Duodenal mucosa (tissue), 2 donors: ENCODE data around the gene RUNX1.

ENCODE experiments used
- H3K27ac ChIP-seq: one replicate; pipeline ENCODE4 v1.7.0; 2013; ENCODE audit warnings: low read depth, low read length
- H3K27me3 ChIP-seq, 2 donors: one replicate each; pipeline ENCODE4 v1.7.0; 2013; ENCODE audit warnings: low read length in 2 of 2, control low read depth in 1 of 2; ENCODE audit not compliant: insufficient read depth in 2 of 2, control insufficient read depth in 1 of 2
- H3K36me3 ChIP-seq, 2 donors: one replicate each; pipeline ENCODE4 v1.7.0; 2013; ENCODE audit warnings: low read length in 2 of 2, control low read depth in 1 of 2; ENCODE audit not compliant: insufficient read depth in 2 of 2, control insufficient read depth in 1 of 2
- H3K4me1 ChIP-seq, 2 donors: one replicate each; pipeline ENCODE4 v1.7.0; 2013; ENCODE audit warnings: low read length in 2 of 2, control low read depth in 1 of 2; ENCODE audit not compliant: insufficient read depth in 2 of 2, control insufficient read depth in 1 of 2
- H3K4me3 ChIP-seq, 2 donors: one replicate each; pipeline ENCODE4 v1.7.0; 2013; ENCODE audit warnings: low read length in 2 of 2, low read depth in 1 of 2
- H3K9ac ChIP-seq, 2 donors: one replicate each; pipeline ENCODE4 v1.7.0; 2013; ENCODE audit warnings: low read length in 2 of 2, low read depth in 1 of 2
- H3K9me3 ChIP-seq, 2 donors: one replicate each; pipeline ENCODE4 v1.7.0; 2013; ENCODE audit warnings: low read length in 2 of 2, control low read depth in 1 of 2; ENCODE audit not compliant: control insufficient read depth in 1 of 2

The RUNX1 gene

GRCh38 chr21:35083246-35083645, 34.1 kb upstream of the RUNX1 start:
- H3K36me3 ChIP-seq: no peaks in the 10 kb centered on the region
- H3K9me3 ChIP-seq: no peaks in the 10 kb centered on the region
- no peak overlapping the region for H3K27ac ChIP-seq
- no peaks in the 10 kb centered on the region for H3K4me1 ChIP-seq
- no peak overlapping the region for H3K4me3 ChIP-seq
- H3K27me3 ChIP-seq: no peaks in the 10 kb centered on the region
- H3K9ac ChIP-seq: no peak overlapping the region

GRCh38 chr21:35081861-35082260, 32.8 kb upstream of the RUNX1 start:
- Histone ChIP-seq H3K27me3 (no peaks in the 10 kb centered on the region), H3K27ac (no peak overlapping the region), H3K4me1 (no peaks in the 10 kb centered on the region), H3K4me3 (no peak overlapping the region), H3K9me3 (no peaks in the 10 kb centered on the region), H3K36me3 (no peaks in the 10 kb centered on the region), H3K9ac (no peak overlapping the region)

GRCh38 chr21:35079181-35079580, 30.1 kb upstream of the RUNX1 start:
- no peak overlapping the region for H3K4me3 ChIP-seq
- no peaks in the 10 kb centered on the region for H3K9me3 ChIP-seq
- H3K27ac ChIP-seq: no peak overlapping the region
- no peak overlapping the region for H3K9ac ChIP-seq
- no peaks in the 10 kb centered on the region for H3K36me3 ChIP-seq
- H3K4me1 ChIP-seq: no peaks in the 10 kb centered on the region
- no peaks in the 10 kb centered on the region for H3K27me3 ChIP-seq

- no peaks in the 10 kb centered on the region for H3K9me3 ChIP-seq
- H3K9ac ChIP-seq: no peak overlapping the region
- no peaks in the 10 kb centered on the region for H3K27me3 ChIP-seq
- no peak overlapping the region for H3K27ac ChIP-seq
- no peak overlapping the region for H3K4me3 ChIP-seq
- H3K4me1 ChIP-seq: no peaks in the 10 kb centered on the region
- no peaks in the 10 kb centered on the region for H3K36me3 ChIP-seq
Measured at GRCh38 chr21:35077975-35078374, 28.9 kb upstream of the RUNX1 start.

- Histone ChIP-seq H3K36me3 (no peaks in the 10 kb centered on the region), H3K27ac (no peak overlapping the region), H3K27me3 (no peaks in the 10 kb centered on the region), H3K4me1 (no peaks in the 10 kb centered on the region), H3K4me3 (no peak overlapping the region), H3K9me3 (no peaks in the 10 kb centered on the region), H3K9ac (no peak overlapping the region)
Measured at GRCh38 chr21:35077466-35077865, 28.4 kb upstream of the RUNX1 start.

- Histone ChIP-seq H3K27ac (no peak overlapping the region), H3K9me3 (no peaks in the 10 kb centered on the region), H3K4me1 (no peaks in the 10 kb centered on the region), H3K9ac (no peak overlapping the region), H3K36me3 (no peaks in the 10 kb centered on the region), H3K4me3 (no peak overlapping the region), H3K27me3 (no peaks in the 10 kb centered on the region)
Measured at GRCh38 chr21:35075546-35075945, 26.4 kb upstream of the RUNX1 start.

GRCh38 chr21:35072960-35073359, 23.9 kb upstream of the RUNX1 start:
- Histone ChIP-seq H3K9me3 (no peaks in the 10 kb centered on the region), H3K9ac (no peak overlapping the region), H3K27ac (no peak overlapping the region), H3K27me3 (no peaks in the 10 kb centered on the region), H3K36me3 (no peaks in the 10 kb centered on the region), H3K4me1 (no peaks in the 10 kb centered on the region), H3K4me3 (no peak overlapping the region)

GRCh38 chr21:35072557-35072956, 23.5 kb upstream of the RUNX1 start:
- Histone ChIP-seq H3K9ac (no peak overlapping the region), H3K4me1 (no peaks in the 10 kb centered on the region), H3K27me3 (no peaks in the 10 kb centered on the region), H3K36me3 (no peaks in the 10 kb centered on the region), H3K4me3 (no peak overlapping the region), H3K27ac (peak overlapping the region; percentile 43), H3K9me3 (no peaks in the 10 kb centered on the region)

- Histone ChIP-seq H3K4me3 (no peak overlapping the region), H3K27ac (no peak overlapping the region), H3K4me1 (no peaks in the 10 kb centered on the region)
Measured at GRCh38 chr21:35071347-35071746, 22.2 kb upstream of the RUNX1 start.

GRCh38 chr21:35070436-35070835, 21.3 kb upstream of the RUNX1 start:
- Histone ChIP-seq H3K4me3 (no peak overlapping the region), H3K27me3 (no peaks in the 10 kb centered on the region), H3K9ac (no peak overlapping the region), H3K27ac (no peak overlapping the region), H3K4me1 (no peaks in the 10 kb centered on the region), H3K36me3 (no peaks in the 10 kb centered on the region), H3K9me3 (no peaks in the 10 kb centered on the region)

More at GRCh38 chr21:35071347-35071746, 22.2 kb upstream of the RUNX1 start:
- Histone ChIP-seq H3K9ac (no peak overlapping the region), H3K9me3 (no peaks in the 10 kb centered on the region), H3K27me3 (no peaks in the 10 kb centered on the region), H3K36me3 (no peaks in the 10 kb centered on the region)

- Histone ChIP-seq H3K9ac (no peak overlapping the region), H3K27me3 (no peaks in the 10 kb centered on the region)
Measured at GRCh38 chr21:35066824-35067223, 17.7 kb upstream of the RUNX1 start.

More at GRCh38 chr21:35066824-35067223, 17.7 kb upstream of the RUNX1 start:
- no peaks in the 10 kb centered on the region for H3K9me3 ChIP-seq
- H3K36me3 ChIP-seq: no peaks in the 10 kb centered on the region
- no peaks in the 10 kb centered on the region for H3K4me1 ChIP-seq
- H3K4me3 ChIP-seq: no peak overlapping the region
- no peak overlapping the region for H3K27ac ChIP-seq
